Esophagus squamous epithelium (tissue), 4 donors: ENCODE results near the gene VPS35L.

ENCODE experiments used
- POLR2A ChIP-seq, 4 donors: fragments of 450-650 bp; IDR thresholded peaks; one replicate each; pipeline ENCODE4 v1.6.1; 2017; ENCODE audit warnings: antibody characterized with exemption in 4 of 4, mild to moderate bottlenecking in 4 of 4, moderate library complexity in 3 of 4
- TF ChIP-seq, protein P1 (sequence below), 6 experiments: fragments of 450-650 bp in 4 of 6; fragments of 200-600 bp in 2 of 6; sonication (generic) in 2 of 6; IDR thresholded peaks; one replicate each; pipeline ENCODE4 v1.5.1; 2016 to 2019; ENCODE audit warnings: antibody characterized with exemption in 6 of 6, mild to moderate bottlenecking in 4 of 6, moderate library complexity in 4 of 6

DNA sequence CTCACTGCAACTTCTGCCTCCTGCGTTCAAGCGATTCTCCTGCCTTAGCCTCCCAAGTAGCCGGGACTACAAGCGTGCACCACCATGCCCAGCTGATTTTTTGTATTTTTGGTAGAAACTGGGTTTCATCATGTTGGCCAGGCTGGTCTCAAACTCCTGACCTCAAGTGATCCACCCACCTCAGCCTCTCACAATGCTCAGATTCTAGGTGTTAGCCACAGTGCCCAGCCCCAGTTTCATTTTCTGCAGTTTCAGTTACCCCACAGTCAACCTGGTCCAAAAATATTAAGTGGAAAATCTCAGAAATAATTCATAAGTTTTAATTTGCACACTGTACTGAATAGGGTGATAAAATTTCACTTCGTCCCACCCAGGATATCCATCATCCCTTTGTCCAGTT is 133.8 kb downstream of the VPS35L start:
- TF ChIP-seq, protein P1, sequence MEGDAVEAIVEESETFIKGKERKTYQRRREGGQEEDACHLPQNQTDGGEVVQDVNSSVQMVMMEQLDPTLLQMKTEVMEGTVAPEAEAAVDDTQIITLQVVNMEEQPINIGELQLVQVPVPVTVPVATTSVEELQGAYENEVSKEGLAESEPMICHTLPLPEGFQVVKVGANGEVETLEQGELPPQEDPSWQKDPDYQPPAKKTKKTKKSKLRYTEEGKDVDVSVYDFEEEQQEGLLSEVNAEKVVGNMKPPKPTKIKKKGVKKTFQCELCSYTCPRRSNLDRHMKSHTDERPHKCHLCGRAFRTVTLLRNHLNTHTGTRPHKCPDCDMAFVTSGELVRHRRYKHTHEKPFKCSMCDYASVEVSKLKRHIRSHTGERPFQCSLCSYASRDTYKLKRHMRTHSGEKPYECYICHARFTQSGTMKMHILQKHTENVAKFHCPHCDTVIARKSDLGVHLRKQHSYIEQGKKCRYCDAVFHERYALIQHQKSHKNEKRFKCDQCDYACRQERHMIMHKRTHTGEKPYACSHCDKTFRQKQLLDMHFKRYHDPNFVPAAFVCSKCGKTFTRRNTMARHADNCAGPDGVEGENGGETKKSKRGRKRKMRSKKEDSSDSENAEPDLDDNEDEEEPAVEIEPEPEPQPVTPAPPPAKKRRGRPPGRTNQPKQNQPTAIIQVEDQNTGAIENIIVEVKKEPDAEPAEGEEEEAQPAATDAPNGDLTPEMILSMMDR (IDR thresholded peaks at IDR 0.05): no peak
- no peak for TF ChIP-seq POLR2A (IDR thresholded peaks at IDR 0.05)
